MG63 (cell line): ENCODE data around the gene SBK2. TPM values are rescaled to one million over a fixed set of nuclear protein-coding genes. Genes with fewer than 3 reads are reported as not detected.

Source experiments
- DNase-seq: peaks from one replicate; pipeline ENCODE4 v3.0.0-alpha.2; 2020
- H3K27me3 ChIP-seq: fragments of 250-450 bp; sonication (Bioruptor Pico); 2 replicates; pipeline ENCODE4 v1.5.1; 2020; ENCODE audit warnings: mild to moderate bottlenecking, moderate library complexity
- H3K36me3 ChIP-seq: fragments of 250-450 bp; sonication (Bioruptor Pico); 2 replicates; pipeline ENCODE4 v1.5.1; 2020; ENCODE audit warnings: mild to moderate bottlenecking, moderate library complexity
- H3K4me3 ChIP-seq: fragments of 250-450 bp; sonication (Bioruptor Pico); 2 replicates; pipeline ENCODE4 v1.5.1; 2020; ENCODE audit warnings: mild to moderate bottlenecking, moderate library complexity
- H3K9me3 ChIP-seq: fragments of 250-450 bp; sonication (Bioruptor Pico); 2 replicates; pipeline ENCODE4 v1.5.1; 2020; ENCODE audit warnings: mild to moderate bottlenecking, moderate library complexity
- total RNA-seq: library from RNA; depleted of rRNA; stranded (reverse); fragments of >200 nt; shearing (Covaris generic); gene quantifications from 2 replicates; pipeline ENCODE4 v1.2.3, GENCODE V29; 2014; ENCODE audit warnings: low replicate concordance

The SBK2 gene
- total RNA-seq, 1 experiment from 2014 or later, result 0.20 TPM

DNA sequence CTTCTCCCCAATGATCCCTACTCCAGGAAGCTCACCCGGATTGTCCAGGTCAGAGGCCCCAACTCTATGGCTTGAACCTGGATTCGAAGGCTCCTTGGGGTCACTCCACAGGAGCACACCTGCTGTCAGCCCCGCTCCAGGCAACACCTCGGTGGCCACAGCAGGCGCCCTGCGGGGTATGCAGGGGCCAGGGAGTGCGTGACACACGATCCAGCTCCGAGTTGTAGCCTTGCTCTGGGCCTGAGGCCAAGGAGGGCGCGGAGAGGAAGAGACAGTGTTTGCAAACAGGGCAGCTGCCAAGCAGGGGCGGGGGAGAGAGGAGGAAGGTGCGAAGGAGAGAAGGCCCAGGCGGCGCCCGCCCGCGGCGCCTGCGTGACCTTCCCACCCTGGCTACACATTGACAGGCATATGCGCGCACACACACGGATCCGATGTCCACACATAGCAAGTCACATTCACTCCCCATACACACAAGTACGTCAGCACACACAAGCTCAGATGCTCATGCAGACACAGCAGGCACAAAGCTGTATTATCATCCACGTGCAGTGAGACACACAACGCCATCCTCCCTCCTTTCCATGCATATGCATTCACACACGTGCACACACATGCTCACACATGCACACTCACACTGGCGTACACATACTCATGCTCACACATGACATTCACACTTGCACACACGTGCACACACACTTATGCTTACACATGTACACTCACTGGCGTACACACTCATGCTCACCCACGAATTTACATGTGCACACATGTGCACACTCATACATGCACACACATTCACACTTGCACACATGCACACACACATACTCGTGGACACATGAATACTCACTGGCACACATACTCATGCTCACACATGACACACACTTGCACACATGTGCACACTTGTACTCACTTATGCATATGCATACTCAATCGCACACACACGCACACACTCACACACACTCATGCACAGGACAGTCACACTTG lies 10.4 kb downstream of the SBK2 start:
- H3K9me3 ChIP-seq, result no peaks in the 10 kb centered on the region; the same call in 1 of the 2 replicates
- no peaks in the 10 kb centered on the region for H3K27me3 ChIP-seq
- H3K36me3 ChIP-seq, result no peaks in the 10 kb centered on the region
- DNase-seq, result peak; percentile 98
- H3K4me3 ChIP-seq, result no peak overlapping the region

- Histone ChIP-seq H3K27me3 (no peaks in the 10 kb centered on the region), H3K4me3 (no peak overlapping the region), H3K9me3 (no peaks in the 10 kb centered on the region; the same call in 1 of the 2 replicates), H3K36me3 (no peaks in the 10 kb centered on the region)
- no peak for DNase-seq
Measured at GRCh38 chr19:55525289-55526101, 11.4 kb downstream of the SBK2 start.

DNA sequence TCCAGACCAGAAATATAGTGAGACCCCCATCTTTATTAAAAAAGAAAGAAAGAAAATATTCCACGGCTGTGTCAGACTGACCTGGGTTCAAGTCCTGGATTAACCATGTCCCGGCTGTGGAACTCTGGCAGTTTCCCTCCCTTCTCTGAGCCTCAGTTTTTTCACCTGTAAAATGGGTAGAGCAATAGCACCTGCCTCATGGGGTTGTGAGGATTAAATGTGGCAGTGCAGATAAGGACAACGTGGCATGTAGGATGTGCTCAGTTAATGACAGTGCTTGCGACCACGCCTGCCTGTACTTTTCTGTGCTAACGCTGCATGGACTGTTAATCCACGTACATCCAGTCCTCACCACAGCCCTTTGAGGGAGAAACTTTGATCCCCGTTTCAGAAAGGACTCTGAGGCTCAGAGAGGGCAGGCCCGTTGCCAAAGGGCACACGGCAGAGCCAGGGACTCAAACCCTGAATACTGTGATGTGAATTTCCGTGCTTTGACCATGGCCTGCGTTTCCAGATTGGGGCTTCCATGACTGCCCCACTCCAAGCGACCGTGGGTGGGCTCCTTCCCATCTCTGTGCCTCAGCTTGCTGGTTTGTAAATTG lies 16.1 kb downstream of the SBK2 start:
- Histone ChIP-seq H3K4me3 (no peak overlapping the region), H3K36me3 (no peaks in the 10 kb centered on the region), H3K9me3 (no peaks in the 10 kb centered on the region), H3K27me3 (no peaks in the 10 kb centered on the region)
- no peak for DNase-seq

GRCh38 chr19:55519451-55520311 lies 17.3 kb downstream of the SBK2 start:
- no peak overlapping the region for H3K4me3 ChIP-seq
- H3K9me3 ChIP-seq, result no peaks in the 10 kb centered on the region
- DNase-seq, result peak; percentile 70
- H3K27me3 ChIP-seq, result no peaks in the 10 kb centered on the region
- H3K36me3 ChIP-seq, result no peaks in the 10 kb centered on the region

- Histone ChIP-seq H3K4me3 (peak overlapping the region; percentile 15; the same call in 1 of the 2 replicates), H3K36me3 (no peaks in the 10 kb centered on the region), H3K9me3 (no peaks in the 10 kb centered on the region), H3K27me3 (no peaks in the 10 kb centered on the region)
- peak; percentile 87 for DNase-seq
Measured at GRCh38 chr19:55516878-55517620, 19.9 kb downstream of the SBK2 start.

GRCh38 chr19:55508120-55508519 lies 28.8 kb downstream of the SBK2 start:
- Histone ChIP-seq H3K4me3 (no peak overlapping the region), H3K27me3 (no peaks in the 10 kb centered on the region), H3K36me3 (no peaks in the 10 kb centered on the region; the same call in 1 of the 2 replicates), H3K9me3 (no peaks in the 10 kb centered on the region)
- DNase-seq, result no peak

GRCh38 chr19:55504981-55505380 lies 32.0 kb downstream of the SBK2 start:
- Histone ChIP-seq H3K27me3 (no peaks in the 10 kb centered on the region), H3K4me3 (no peak overlapping the region), H3K9me3 (no peaks in the 10 kb centered on the region), H3K36me3 (no peaks in the 10 kb centered on the region; the same call in 1 of the 2 replicates)
- no peak for DNase-seq

DNA sequence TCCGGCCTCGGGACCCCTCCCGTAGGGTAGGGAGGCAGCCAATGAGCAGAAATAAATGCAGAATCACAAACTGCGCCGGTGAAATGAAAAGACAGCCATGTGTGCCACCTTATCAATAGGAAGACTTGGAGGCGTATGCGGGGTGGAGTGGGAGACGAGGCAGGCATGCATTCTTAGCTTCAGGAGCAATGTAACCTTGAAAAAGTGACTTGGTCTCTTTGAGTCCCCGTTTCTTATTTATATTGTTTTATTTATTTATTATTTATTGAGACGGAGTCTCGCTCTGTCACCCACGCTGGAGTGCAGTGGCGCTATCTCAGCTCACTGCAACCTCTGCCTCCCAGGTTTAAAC lies 32.7 kb downstream of the SBK2 start:
- no peaks in the 10 kb centered on the region for H3K9me3 ChIP-seq
- H3K27me3 ChIP-seq, result no peaks in the 10 kb centered on the region
- no peak for DNase-seq
- H3K36me3 ChIP-seq, result no peaks in the 10 kb centered on the region; the same call in 1 of the 2 replicates
- peak overlapping the region; percentile 52 for H3K4me3 ChIP-seq

DNA sequence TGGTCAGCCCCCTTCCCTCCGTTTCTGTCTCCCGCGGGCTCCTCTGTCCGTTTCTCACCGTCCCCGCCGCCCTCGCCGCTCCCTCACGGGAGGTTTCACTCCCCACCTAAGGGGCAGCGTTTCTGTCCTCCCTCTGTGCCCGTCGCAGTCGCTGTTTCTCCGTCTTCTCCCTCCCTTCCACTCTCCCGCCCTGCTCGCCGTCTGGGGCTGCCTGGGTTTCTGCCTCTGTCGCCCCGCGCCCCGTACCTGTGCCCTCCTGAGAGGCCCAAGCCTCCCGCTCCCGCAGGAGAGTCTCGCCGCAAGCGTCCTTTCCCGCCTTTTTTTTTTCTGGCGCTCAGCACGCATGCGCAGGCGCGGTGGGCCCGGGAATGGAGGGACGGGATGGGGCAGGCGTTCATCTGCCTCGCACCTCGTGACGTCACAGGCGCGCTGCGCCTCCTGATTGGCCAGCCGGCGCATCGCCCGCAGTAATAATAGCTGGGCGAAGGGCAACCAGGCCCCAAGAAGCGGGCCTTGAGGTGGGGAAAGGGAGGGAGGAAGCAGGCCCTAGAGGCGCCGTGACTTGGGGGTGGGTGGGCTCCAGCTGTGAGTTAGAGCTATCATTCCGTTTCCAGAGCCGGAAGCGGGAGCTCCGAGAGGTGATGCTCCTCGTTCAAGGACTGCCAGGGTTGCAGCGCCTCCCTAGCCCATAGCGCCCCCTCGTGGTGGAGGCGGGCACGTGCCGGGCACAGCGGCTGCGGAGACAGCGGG lies 33.3 kb downstream of the SBK2 start:
- peak; percentile 87 for DNase-seq
- no peaks in the 10 kb centered on the region; the same call in 1 of the 2 replicates for H3K36me3 ChIP-seq
- no peaks in the 10 kb centered on the region for H3K27me3 ChIP-seq
- peak overlapping the region; percentile 52 for H3K4me3 ChIP-seq
- no peaks in the 10 kb centered on the region for H3K9me3 ChIP-seq

DNA sequence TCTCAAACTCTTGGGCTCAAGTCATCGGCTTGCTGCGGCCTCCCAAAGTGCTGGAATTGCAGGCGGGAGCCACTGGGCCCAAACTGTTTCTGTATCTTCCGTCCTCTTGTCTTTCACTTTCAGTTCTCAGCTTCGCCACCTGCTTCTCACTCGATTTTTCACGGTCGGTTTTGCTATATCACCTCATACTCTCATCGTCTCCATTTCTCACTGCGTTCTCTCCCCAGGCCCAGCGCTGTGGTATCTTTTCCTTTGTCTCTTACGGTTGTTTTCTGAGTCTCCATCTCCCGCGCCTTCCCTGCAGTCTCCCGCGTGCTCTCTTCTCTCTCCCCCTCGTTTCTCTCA lies 33.8 kb downstream of the SBK2 start:
- H3K27me3 ChIP-seq, result no peaks in the 10 kb centered on the region

DNA sequence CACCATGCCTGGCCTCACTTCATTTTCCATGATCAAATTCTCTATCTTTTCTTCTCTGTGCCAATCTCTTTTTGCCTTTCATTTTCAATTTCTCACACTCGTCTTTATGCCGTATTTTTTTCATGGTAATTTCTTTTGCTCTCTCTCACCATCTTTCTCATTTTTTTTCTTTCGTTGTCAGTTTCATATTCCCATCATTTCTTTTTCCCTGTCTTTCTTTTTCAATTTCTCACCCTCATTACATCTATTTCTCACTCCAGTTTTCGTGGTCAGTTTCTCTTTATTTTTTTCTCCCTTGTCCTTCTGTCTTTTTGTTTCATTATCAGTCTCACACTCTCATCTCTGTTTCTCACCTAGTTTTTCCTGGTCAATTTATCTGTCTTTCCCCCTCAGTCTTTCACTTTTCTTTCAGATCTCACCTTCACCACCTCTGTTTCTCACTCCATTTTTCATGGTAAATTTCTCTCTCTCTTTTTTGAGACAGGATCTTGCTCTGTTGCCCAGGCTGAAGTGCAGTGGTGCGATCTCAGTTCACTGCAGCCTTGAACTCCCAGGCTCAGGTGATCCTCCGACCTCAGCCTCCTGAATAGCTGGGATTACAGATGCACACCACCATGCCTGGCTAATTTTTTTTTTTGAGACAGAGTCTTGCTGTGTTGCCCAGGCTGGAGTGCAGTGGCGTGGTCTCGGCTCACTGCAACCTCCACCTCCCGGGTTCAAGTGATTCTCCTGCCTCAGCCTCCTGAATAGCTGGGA lies 34.6 kb downstream of the SBK2 start:
- DNase-seq, result no peak
- Histone ChIP-seq H3K36me3 (no peaks in the 10 kb centered on the region; the same call in 1 of the 2 replicates), H3K4me3 (no peak overlapping the region), H3K27me3 (no peaks in the 10 kb centered on the region), H3K9me3 (no peaks in the 10 kb centered on the region)

More for the DNA sequence above, 33.8 kb downstream of the SBK2 start:
- Histone ChIP-seq H3K4me3 (no peak overlapping the region), H3K36me3 (no peaks in the 10 kb centered on the region; the same call in 1 of the 2 replicates), H3K9me3 (no peaks in the 10 kb centered on the region)
- DNase-seq, result no peak

- Histone ChIP-seq H3K4me3 (no peak overlapping the region), H3K9me3 (no peaks in the 10 kb centered on the region), H3K27me3 (no peaks in the 10 kb centered on the region), H3K36me3 (no peaks in the 10 kb centered on the region; the same call in 1 of the 2 replicates)
- DNase-seq, result no peak
Measured at GRCh38 chr19:55500368-55500952, 36.5 kb downstream of the SBK2 start.

DNA sequence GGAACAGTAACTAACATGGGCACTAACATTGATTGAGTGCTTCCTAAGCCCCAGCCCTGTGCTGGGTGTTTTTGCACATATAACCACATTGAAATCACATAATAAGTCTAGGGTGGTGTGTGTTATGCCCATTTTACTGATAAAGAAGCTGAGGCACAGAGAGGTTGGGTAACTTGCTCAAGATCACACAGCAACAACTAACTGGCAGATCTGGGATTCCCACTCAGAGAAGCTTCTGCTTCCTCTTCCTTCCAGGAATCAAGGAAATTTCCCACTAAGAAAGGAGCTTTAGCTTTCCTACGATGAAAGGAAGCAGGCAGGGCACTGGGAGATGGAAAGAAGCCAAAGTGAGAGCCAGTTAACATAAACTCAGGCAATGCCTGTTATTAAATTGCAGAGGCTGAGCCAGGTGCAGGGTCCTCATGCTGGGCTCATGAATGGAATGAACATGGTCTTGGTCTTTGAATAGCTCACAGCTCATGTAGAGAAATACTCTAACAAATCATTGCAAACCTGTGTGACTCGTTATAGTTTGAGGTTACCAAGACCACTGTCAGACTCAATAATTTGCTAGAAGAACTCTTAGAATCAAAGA lies 38.6 kb downstream of the SBK2 start:
- Histone ChIP-seq H3K9me3 (no peaks in the 10 kb centered on the region), H3K4me3 (no peak overlapping the region), H3K36me3 (no peaks in the 10 kb centered on the region; the same call in 1 of the 2 replicates), H3K27me3 (no peaks in the 10 kb centered on the region)
- no peak for DNase-seq

DNA sequence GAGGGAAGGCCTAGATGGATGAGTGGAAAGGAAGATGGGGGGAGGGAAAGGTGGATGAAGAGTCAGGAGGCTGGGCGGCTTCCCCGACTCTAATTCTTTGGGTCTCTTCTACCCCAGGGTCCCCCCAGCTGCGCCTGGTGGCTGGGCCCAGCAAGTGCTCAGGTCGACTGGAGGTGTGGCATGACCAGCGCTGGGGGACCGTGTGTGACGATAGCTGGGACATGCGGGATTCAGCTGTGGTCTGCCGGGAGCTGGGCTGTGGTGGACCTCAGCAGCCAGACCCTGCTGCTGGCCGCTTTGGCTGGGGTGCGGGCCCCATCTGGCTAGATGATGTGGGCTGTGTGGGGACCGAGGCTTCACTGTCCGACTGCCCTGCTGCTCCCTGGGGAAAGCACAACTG lies 39.2 kb downstream of the SBK2 start:
- Histone ChIP-seq H3K4me3 (no peak overlapping the region), H3K9me3 (no peaks in the 10 kb centered on the region), H3K36me3 (no peaks in the 10 kb centered on the region), H3K27me3 (no peaks in the 10 kb centered on the region)
- no peak for DNase-seq
